HG03521 (cell line): Measurements from ENCODE around the gene GSS.

Experiments used
- ATAC-seq: cut with Tn5 transposase; IDR thresholded peaks from one replicate; pipeline ENCODE4 v1.9.1; 2021; ENCODE audit warnings: mild to moderate bottlenecking, moderate library complexity; ENCODE audit not compliant: unreplicated experiment

The GSS gene

GRCh38 chr20:34978092-34978744, 22.6 kb upstream of the GSS start:
- no peak for ATAC-seq

- no peak for ATAC-seq
Observed at GRCh38 chr20:34977365-34978091, 21.9 kb upstream of the GSS start.

- ATAC-seq: no peak
Observed at GRCh38 chr20:34976286-34976685, 20.7 kb upstream of the GSS start.

- ATAC-seq: no peak
Observed at GRCh38 chr20:34974246-34974645, 18.6 kb upstream of the GSS start.

GRCh38 chr20:34971561-34972235, 16.1 kb upstream of the GSS start:
- no peak for ATAC-seq

- no peak for ATAC-seq
Observed at GRCh38 chr20:34970846-34971560, 15.4 kb upstream of the GSS start.

GRCh38 chr20:34970193-34970840, 14.7 kb upstream of the GSS start:
- no peak for ATAC-seq

GRCh38 chr20:34968042-34968775, 12.6 kb upstream of the GSS start:
- ATAC-seq: no peak

- ATAC-seq: no peak
Observed at GRCh38 chr20:34967421-34967820, 11.8 kb upstream of the GSS start.

GRCh38 chr20:34965051-34965450, 9.4 kb upstream of the GSS start:
- ATAC-seq: no peak

GRCh38 chr20:34964486-34964885, 8.9 kb upstream of the GSS start:
- ATAC-seq: no peak

- no peak for ATAC-seq
Observed at GRCh38 chr20:34956751-34957472, 1.3 kb upstream of the GSS start.

- ATAC-seq: no peak
Observed at GRCh38 chr20:34956041-34956458, 444 bp upstream of the GSS start.

GRCh38 chr20:34954904-34955230, 739 bp downstream of the GSS start:
- ATAC-seq: no peak

GRCh38 chr20:34953960-34954359, 1.6 kb downstream of the GSS start:
- ATAC-seq: no peak

- ATAC-seq: no peak
Observed at GRCh38 chr20:34952671-34953070, 2.9 kb downstream of the GSS start.

GRCh38 chr20:34951652-34952051, 4.0 kb downstream of the GSS start:
- no peak for ATAC-seq

GRCh38 chr20:34951252-34951651, 4.4 kb downstream of the GSS start:
- no peak for ATAC-seq

GRCh38 chr20:34949120-34949519, 6.5 kb downstream of the GSS start:
- ATAC-seq: no peak

- no peak for ATAC-seq
Observed at GRCh38 chr20:34948030-34948429, 7.6 kb downstream of the GSS start.
